GM18867 (cell line): ENCODE results near the gene GSC2.

Source experiments
- ATAC-seq: cut with Tn5 transposase; IDR thresholded peaks from one replicate; pipeline ENCODE4 v1.9.1; 2021; ENCODE audit warnings: mild to moderate bottlenecking, moderate library complexity; ENCODE audit not compliant: unreplicated experiment

Gene GSC2

DNA sequence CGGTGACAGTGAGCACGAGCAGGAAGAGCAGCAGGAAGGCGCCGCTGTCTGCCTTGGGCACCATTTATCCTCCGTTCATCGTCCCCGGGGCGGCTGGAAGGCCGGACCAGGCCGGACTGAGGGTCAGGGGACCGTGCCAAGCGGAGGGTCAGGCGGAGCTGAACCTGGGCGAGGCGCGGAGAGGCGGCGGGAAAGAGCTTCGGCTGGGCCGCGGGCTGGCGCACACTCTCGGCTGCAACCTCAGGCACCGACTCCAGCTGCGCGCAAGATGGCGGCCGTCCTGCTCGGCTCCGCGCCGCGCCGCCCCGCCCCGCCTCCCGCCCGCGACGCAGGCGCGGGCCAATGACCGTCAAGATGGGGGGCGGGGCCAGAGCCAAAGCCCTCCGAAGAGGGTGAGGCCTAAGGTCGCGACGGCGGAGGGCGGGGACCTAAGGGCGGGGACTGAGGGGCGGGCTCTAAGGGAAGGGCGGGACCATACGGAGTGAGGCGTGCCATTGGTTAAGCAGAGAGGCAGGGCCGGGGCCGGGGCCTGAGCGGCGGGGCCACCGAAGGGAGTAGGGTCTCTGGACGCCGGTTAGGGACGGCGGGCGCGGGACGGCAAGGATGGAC, 27.8 kb downstream of the GSC2 start, which contains the start of gene DGCR2:
DGCR2 (minus strand) TSS at position 270 of the 609 bp plus-strand sequence; CDS start at position 64, 206 bp downstream.
- peak; percentile 74 for ATAC-seq

DNA sequence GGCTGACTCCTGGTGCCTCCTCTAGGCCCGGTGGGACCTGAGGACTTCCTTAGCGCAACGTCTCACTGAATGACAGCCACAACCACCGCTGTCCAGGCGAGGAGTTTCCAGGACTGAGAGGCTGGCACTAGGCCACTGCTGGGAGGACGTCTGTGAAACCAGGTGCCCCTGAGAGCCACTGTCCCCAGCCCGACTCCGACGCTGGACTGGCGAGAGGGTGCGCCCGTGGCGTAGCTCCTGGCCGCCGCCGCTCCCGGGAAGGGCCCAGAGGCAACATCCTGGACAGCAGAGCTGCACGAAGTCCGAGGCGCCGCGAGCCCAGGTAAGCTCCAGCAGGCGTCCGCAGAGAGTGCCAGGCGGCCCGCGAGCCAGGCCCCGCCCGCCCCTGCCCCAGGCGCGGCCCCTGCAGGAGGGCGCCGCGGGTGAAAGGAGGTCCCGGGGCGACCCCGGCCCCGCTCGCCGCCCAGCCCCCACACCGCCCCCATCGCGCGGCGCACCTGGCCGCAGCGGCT, 28.4 kb downstream of the GSC2 start:
- peak; percentile 19 for ATAC-seq

DNA sequence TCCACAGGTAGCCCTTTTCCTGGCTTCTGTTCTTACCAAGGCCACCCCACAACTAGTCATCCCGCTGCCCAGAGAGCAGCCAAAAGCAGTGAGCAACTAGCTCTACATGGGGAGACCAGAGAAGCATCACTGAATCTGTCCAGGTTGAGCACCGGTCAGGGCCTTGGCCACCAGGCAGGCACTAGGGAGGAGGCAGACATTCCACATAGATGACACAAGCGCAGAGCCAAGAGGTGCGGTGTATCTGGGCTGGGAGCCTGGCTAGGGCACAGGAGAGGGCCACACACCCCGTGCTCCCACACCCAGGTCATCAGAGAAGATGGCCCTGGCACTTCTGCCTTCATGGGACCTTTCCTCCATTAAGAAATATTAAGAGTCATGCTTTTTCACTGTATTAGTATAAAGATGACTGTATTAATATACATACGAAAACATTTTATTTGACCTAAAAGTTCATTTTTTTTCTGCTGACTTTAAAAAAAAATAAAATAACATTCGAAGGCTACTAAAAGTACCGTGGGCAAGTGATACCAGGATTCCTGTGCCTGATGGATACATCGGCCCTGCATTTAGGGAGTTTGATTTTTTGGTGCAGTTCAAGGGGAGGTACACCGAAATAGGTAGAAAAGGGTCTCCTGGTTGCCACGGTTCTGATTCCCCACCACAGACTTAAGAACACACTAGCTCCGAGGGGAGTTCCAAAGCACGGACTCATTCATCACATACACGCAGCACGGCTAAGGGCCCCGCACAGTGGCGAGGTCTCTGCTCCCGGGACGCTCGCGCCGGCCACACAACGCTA, 29.1 kb downstream of the GSC2 start:
- ATAC-seq: no peak

DNA sequence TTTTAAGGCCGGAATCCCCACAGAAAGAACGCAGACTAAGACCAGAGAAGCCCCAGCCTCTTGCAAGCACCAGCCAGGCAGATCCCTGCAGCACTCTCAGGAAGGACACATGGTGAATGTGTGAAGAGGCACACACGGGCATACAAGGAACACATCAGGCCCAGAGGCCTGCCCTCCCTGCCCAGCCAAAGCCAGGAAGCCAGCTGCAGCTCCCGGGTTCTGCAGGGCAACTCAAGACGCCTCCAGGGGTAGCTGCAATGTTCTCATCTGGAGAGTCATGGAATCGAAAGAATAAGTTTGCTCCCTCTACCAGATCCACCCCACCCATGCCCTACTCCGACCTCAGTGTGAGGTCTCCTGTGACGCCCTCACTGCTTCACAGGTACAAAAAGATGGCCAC, 30.1 kb downstream of the GSC2 start:
- ATAC-seq: no peak

DNA sequence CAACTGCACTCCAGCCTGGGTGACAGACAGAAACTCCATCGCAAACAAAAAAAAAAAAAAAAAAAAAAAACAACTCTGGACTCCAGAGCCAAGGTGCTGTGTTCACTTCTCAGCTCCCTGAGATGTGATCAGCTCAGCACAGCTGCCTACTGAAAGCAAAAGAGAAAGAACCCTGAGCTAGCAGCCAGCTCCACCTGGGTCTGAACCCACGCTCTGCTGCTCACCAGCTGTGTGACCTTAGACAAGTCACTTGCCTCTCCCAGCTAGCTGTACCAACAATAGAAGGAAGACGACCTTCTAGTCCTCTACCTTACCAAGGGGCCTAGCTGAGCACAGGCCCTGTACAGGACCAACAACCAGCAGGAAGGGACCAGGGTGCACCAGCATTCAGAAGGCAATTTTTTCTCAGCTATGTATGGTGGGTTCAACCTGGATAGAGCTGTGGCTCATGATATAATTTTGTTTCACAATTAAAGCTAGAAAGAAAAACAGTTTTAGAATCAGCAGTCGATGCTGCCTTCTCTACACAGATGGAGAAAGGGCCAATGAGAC, 31.7 kb downstream of the GSC2 start:
- ATAC-seq: peak; percentile 53

DNA sequence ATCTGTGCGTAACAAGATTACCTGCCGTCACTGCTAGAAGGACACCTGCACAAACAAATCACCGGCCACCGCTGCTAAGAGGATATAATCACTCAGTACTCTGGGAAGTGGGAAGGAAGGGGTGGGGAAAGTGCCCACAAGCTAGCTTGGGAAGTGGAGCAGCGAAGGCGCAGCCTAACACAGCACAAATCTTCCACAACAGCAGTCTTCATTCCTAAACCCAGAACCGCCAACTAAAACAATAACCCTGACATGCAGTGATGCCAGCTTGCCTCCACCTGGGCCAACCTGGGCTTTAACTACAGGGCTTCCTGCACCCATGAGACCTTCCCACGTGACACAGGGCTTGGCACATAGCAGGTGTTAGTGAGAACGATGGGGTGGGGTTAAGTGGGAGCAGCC, 33.0 kb downstream of the GSC2 start:
- ATAC-seq: no peak

DNA sequence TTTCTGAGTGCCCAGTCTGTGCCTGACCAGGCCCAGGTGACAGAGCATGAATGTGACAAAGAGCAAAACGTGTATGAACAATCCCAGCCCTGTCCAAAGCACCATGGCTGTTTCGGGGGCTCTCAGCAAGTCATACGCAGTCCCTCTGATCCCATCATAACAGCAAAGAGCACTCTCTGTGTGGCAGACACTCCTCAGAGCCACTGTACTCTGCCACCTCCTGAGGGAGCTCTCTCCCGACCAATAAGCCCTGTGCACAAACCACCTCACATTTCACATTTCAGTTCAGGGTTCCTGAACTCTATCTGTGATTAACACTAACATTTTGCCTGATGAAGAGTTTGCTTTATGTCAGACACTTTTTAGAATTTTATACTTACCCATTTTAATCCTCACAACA, 34.5 kb downstream of the GSC2 start:
- no peak for ATAC-seq

DNA sequence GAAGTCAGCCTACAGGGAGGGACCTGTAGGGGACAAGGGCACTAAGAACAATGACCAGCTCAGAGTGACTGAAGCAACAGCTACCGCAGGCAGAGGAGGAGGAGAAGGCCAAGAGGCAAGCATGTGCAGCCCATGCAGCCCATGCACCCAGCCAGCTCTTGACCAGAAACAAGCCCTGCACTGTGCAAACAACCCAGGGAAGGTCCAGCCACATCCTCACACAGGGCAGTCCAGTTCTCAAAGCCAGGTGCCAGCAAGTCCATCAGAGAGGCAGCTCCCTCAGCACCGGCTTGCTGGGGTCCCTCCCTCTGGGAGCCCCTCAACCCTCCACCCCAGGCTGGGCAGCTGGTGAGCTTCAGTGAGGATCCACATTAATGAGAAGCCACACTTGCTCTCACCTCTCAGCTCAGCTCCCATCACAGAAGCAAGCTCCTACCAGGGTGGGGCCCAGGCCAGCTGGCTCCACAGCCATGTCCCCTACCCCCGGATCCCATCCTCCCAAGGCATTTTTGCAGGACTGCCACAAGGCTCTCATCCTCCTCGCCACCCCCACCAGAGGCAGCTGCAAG, 35.0 kb downstream of the GSC2 start:
- no peak for ATAC-seq

DNA sequence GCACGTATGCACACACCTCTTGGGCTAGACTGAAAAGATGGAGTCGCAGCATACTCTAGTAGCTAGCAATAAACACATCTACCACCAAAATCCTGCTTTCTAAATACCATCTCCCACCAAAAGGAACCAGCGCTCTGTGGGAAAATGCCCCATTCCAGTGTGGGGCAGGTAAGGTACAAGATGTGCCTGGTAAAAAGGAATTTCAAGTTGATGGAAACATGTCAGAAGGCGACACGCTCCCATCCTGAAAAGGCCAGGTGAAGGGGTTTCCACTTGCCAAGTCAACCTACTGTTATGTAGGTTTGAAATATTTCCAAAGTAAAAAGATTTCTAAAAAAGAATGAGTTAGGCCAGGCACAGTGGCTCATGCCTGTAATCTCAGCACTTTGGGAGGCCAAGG, 36.7 kb downstream of the GSC2 start:
- no peak for ATAC-seq

DNA sequence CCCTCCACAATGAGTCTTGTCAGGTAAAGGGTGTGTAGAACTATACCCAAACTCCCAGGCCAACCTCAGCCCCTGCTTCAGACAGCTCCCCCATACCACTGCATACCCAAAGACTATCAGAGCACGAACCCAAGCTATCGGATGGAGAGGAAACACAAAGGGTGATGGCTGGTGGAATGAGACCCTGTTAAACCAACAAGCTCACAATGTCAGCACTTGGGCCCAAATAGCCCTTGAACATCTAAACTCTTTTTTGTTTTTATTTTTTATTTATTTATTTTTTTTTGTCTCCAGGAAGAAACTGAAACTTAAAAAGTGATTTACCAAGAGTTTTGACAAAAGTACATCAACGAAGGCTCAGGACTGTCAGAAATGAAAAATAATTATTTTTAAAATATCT, 38.5 kb downstream of the GSC2 start:
- ATAC-seq: no peak

DNA sequence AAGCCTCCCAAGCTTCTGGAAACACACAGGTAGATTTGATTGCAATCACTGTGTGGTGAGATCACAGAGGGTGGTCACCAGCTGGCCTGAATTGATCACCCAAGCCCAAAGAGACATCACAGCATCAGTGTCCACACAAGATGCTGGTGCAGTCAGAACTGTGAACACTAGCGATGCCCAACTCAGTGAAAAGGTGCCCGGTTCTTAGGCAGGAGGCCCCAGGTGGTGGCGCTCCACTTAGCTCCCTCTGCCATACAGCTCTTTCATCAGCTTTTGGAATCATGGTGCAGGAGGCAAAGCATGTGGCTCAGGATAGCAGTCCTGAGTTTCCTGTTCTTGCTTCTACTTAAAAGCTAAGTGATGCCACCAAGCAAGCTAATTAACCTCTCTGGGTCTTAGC, 39.0 kb downstream of the GSC2 start:
- no peak for ATAC-seq

DNA sequence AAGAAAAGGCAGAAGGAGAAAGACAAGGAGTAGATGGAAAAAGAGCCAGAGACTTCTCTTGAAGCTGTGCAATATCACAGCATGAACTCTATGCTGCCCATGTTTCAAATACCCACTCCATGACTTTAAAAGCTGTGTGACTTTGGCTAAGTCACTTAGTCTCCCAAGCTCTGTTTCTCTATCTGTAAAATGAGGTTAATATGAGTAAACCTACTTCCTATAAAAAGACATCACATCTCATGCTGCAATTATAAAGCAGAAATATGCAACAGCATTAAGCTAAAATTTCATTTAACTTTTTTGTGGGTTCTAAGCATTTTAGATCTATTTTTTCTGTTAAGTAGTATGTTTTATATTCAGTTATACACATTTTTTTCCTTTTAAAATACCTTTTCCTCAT, 39.4 kb downstream of the GSC2 start:
- no peak for ATAC-seq

DNA sequence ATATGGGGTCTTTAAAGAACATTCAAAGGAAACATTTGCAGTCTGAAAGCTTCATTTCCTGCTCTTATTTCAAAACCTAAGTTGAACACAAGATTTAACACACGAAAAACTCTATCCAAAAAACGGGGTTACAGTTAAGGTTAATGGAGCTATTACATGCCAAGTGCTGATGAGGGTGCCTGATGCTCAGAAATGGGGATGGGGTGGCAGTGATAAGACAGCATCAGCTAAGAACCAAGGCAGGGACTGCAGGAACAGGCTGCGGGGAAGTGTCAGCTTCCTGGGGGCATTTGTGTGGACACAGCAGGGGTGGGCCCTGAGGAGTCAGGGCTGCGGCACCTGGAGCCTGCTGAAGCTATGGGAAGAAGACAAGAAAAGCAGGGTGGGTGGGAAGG, 40.0 kb downstream of the GSC2 start:
- no peak for ATAC-seq

DNA sequence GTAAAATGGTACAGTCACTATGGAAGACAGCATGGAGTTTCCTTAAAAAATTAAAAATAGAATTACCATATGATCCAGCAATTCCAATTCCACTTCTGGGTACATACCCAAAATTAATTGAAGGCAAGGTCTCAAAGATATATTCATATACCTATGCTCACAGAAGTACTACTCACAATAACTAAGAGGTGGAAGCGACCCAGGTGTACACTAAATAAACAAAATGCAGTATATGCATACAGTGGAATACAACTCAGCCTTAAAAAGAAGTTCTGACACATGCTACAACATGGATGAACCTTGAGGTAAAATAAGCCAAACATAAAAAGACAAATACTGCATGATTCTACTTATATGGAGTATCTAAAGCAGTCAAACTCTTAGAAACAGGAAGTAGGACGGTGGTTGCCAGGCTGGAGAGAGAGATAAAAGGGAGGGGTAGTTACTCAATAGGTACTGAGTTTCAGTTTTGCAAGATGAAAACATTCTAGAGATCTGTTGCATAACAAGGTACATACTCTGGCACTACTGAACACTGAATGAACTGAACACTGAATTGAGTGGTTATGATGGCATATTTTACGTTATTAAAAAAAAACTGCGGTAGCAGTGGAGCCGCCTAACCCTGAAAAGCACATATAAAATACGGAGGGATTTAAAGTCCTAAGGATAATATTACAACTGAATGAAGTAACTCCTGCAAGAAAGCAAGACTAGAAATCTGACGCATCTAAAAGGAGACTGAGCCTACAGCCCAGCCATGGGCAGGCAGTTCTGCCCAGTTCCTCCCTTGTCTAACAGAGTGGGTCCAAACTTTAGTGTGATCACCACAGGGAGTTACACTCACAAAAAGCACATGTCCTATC, 40.7 kb downstream of the GSC2 start:
- ATAC-seq: peak; percentile 82

DNA sequence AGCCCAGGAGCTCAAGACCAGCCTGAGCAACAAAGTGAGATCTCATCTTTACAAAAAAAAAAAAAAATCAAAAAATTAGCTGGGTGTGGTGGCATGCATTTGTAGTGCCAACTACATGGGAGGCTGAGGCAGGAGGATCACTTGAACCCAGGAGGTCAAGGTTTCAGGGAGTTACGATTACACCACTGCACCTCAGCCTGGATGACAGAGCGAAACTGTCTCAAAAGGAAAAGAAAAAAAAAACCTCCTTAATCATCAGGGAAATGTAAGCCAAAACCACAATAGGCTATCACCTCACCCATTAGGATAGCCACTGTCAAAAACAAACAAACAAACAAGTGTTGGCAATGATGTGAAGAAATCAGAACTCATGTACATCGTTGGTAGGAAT, 41.3 kb downstream of the GSC2 start:
- no peak for ATAC-seq

DNA sequence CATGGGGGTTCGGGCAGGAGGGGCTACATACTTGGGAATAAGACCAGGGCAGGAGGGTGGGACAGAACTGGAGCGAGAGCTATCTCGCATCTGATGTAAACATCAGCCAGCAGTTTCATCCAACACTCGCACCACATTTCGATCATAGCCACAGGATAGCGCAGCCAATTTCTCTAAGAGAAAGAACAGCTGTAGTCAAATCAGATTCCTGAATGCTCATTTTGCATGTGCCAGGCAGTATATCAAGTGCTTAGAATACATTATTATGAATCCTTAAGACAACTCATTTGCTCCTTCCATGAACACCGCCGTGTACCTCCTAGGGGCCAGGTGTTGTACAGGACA, 42.4 kb downstream of the GSC2 start:
- ATAC-seq: no peak

DNA sequence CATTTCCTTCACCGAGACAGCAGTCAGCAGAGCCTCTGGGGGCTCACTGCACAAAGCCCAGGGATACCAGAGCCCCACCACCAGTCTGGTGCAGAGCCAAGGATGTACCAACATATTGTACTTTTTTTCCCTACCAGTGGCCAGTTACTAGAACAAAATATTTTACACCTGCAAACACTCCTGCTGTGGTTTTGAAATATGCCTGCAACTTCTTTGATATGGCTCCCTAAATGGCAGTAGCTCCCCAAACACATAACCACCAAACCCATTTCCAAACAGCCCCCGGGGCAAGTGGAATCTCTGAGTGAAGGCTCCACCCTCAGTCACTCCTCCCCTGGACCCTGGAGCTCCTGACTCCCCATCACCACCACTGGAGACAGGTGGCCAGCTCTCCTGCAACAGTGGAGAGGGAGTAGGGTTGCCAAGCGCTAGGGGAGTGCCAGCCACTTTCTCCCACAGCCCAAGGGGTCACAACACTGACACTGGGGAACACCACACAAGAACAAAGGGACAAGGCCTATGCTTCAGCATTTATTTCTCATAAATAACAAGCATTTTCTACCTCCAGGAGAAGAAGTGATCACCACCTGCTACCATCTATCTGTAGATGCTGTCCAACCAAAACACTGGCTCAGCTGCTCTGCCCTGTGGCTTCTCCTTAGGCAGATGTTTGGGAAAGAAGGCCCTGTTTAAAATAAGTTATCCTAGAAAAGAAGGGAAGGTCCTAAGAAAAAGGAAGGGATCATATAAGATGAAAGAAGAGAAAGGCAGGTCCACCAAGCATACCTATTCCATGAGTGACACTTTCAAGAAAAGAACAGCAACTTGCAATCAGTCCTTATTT, 43.0 kb downstream of the GSC2 start:
- no peak for ATAC-seq

DNA sequence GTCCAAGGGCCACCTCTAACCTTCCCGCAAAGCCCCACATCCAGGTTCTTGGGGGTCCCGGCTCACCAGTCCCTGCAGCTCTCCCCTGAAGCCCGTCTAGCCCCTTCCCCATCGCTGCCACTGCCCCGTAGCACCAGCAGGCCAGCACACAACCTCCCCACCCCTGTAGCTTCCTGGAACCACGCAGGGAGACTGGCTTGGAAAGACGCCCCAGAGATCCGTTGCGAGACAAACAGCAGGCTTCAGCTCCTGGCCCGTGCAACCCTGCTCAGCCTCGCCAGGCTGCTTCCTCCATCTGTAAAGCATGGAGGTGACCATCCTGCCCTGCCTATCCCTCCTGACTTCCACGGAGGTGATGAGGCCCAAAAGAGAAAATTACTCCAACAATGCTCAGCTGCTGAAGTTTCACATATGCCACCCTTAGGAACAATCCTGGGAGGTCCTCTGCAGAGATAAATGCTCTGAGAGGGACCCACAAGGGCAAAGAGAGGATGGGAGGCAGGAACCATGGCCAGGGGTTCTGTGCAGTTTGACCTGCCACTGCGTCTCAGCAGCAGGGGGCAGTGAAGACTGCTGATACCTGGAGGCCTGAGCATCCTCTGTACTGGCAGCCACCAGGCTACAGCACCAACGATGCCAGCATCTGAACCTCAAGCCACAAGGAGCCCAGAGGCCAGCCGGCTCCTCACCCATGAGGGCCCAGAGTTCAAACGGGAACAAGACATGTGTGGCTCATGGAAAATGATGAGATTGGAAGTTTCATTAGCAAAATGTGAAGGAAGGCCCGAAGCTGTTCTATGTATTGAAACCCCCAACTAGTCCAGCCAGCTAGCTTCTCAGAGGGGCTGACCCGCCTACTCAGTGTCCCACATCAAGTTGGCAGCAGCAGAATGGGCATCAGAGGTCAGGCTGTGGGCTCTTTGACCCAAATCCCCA, 44.0 kb downstream of the GSC2 start:
- no peak for ATAC-seq

DNA sequence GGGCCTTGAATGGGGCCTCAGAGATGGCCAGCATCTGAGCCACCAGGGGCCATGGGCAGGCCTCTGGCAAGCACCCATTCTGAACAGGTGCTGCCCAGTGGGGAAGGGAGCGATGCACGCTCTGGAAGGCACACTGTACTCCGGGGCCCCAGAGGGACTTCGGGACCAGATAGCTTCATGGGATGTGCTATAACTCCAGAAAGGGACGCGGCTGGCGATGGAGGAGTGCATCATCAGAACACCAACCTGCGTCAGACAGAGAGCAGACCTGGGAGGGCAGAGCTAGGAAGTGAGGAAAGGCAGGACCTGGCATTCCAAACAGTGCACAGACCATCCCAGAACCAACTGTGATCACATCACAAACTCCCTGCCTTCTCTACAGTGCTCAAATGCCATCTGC, 44.6 kb downstream of the GSC2 start:
- ATAC-seq: no peak
